ENCODE results near the gene ARHGAP29.

ARHGAP29 gene

GRCh38 chr1:94236630-94237290 lies 624 bp downstream of the ARHGAP29 start:
- peak; percentile 30 for ATAC-seq (ENCODE audit: insufficient read depth, low read depth)
- Histone ChIP-seq H3K27ac (ENCODE audit: low read length) (no peak overlapping the region), H4K20me1 (ENCODE audit: insufficient read depth, low read length) (no peaks in the 10 kb centered on the region), H3K27me3 (ENCODE audit: insufficient read depth, low read length, poor library complexity) (peaks cover 54% of the 10 kb centered on the region), H3K4me2 (ENCODE audit: insufficient read depth, low read length) (peak overlapping the region; percentile 67), H3K79me2 (ENCODE audit: insufficient read depth, low read length) (no peaks in the 10 kb centered on the region), H3K4me3 (ENCODE audit: low read depth in 1 of 2, low read length in 2 of 2) (peak overlapping the region in 1 of 2 experiments; percentile 49; a peak in 2 of 4 replicates), H2AFZ (ENCODE audit: low read depth, low read length) (no peak overlapping the region), H3K4me1 (ENCODE audit: insufficient read depth, low read length) (peaks cover 16% of the 10 kb centered on the region; the same call in 1 of the 2 replicates), H3K9me3 (ENCODE audit: insufficient read depth, low read length, severe bottlenecking) (no peaks in the 10 kb centered on the region), H3K36me3 (ENCODE audit: insufficient read depth, low read length) (no peaks in the 10 kb centered on the region), H3K9ac (ENCODE audit: low read depth, low read length) (peak overlapping the region; percentile 15; the same call in 1 of the 2 replicates)
- peak; percentile 8 for TF ChIP-seq CTCF (IDR thresholded peaks at IDR 0.05; ENCODE audit: borderline replicate concordance, extremely low read depth, low read length, poor library complexity, severe bottlenecking)
- no peak for TF ChIP-seq EZH2 (IDR thresholded peaks at IDR 0.05; ENCODE audit: borderline replicate concordance, low read depth, low read length, severe bottlenecking)
- DNase-seq: peak; percentile 7

GRCh38 chr1:94236013-94236491 lies 1.3 kb downstream of the ARHGAP29 start:
- H3K79me2 ChIP-seq (ENCODE audit: insufficient read depth, low read length): no peaks in the 10 kb centered on the region
- no peak for DNase-seq

GRCh38 chr1:94235189-94236012 lies 2.0 kb downstream of the ARHGAP29 start:
- Histone ChIP-seq H3K4me3 (ENCODE audit: low read depth in 1 of 2, low read length in 2 of 2) (no peak overlapping the region), H3K27ac (ENCODE audit: low read length) (no peak overlapping the region)

More at GRCh38 chr1:94236013-94236491, 1.3 kb downstream of the ARHGAP29 start:
- Histone ChIP-seq H3K9me3 (ENCODE audit: insufficient read depth, low read length, severe bottlenecking) (no peaks in the 10 kb centered on the region), H3K27me3 (ENCODE audit: insufficient read depth, low read length, poor library complexity) (peaks cover 54% of the 10 kb centered on the region), H2AFZ (ENCODE audit: low read depth, low read length) (no peak overlapping the region), H3K4me2 (ENCODE audit: insufficient read depth, low read length) (no peak overlapping the region), H3K27ac (ENCODE audit: low read length) (no peak overlapping the region), H3K36me3 (ENCODE audit: insufficient read depth, low read length) (no peaks in the 10 kb centered on the region), H3K9ac (ENCODE audit: low read depth, low read length) (no peak overlapping the region), H3K4me1 (ENCODE audit: insufficient read depth, low read length) (peaks cover 16% of the 10 kb centered on the region; the same call in 1 of the 2 replicates), H4K20me1 (ENCODE audit: insufficient read depth, low read length) (no peaks in the 10 kb centered on the region), H3K4me3 (ENCODE audit: low read depth in 1 of 2, low read length in 2 of 2) (no peak overlapping the region)
- no peak for ATAC-seq (ENCODE audit: insufficient read depth, low read depth)
- no peak for TF ChIP-seq CTCF (IDR thresholded peaks at IDR 0.05; ENCODE audit: borderline replicate concordance, extremely low read depth, low read length, poor library complexity, severe bottlenecking)
- no peak for TF ChIP-seq EZH2 (IDR thresholded peaks at IDR 0.05; ENCODE audit: borderline replicate concordance, low read depth, low read length, severe bottlenecking)

More at GRCh38 chr1:94235189-94236012, 2.0 kb downstream of the ARHGAP29 start:
- no peaks in the 10 kb centered on the region for H3K79me2 ChIP-seq (ENCODE audit: insufficient read depth, low read length)
- no peak overlapping the region for H3K4me2 ChIP-seq (ENCODE audit: insufficient read depth, low read length)
- DNase-seq (no peak), ATAC-seq (ENCODE audit: insufficient read depth, low read depth) (no peak)
- no peaks in the 10 kb centered on the region for H4K20me1 ChIP-seq (ENCODE audit: insufficient read depth, low read length)
- H3K9ac ChIP-seq (ENCODE audit: low read depth, low read length): no peak overlapping the region
- TF ChIP-seq CTCF (IDR thresholded peaks at IDR 0.05; ENCODE audit: borderline replicate concordance, extremely low read depth, low read length, poor library complexity, severe bottlenecking): no peak
- H3K27me3 ChIP-seq (ENCODE audit: insufficient read depth, low read length, poor library complexity): peaks cover 54% of the 10 kb centered on the region
- no peaks in the 10 kb centered on the region for H3K36me3 ChIP-seq (ENCODE audit: insufficient read depth, low read length)
- H2AFZ ChIP-seq (ENCODE audit: low read depth, low read length): no peak overlapping the region
- H3K9me3 ChIP-seq (ENCODE audit: insufficient read depth, low read length, severe bottlenecking): no peaks in the 10 kb centered on the region
- H3K4me1 ChIP-seq (ENCODE audit: insufficient read depth, low read length): peaks cover 16% of the 10 kb centered on the region; the same call in 1 of the 2 replicates

Measured in DND-41 (cell line).